Measurements from ENCODE around the gene CELSR2.
"Not testable (repeated sequence)": the region's sequence is repeated elsewhere in the genome, so short reads cannot be mapped to it uniquely, and the experiment has no call there.

CELSR2 gene

DNA sequence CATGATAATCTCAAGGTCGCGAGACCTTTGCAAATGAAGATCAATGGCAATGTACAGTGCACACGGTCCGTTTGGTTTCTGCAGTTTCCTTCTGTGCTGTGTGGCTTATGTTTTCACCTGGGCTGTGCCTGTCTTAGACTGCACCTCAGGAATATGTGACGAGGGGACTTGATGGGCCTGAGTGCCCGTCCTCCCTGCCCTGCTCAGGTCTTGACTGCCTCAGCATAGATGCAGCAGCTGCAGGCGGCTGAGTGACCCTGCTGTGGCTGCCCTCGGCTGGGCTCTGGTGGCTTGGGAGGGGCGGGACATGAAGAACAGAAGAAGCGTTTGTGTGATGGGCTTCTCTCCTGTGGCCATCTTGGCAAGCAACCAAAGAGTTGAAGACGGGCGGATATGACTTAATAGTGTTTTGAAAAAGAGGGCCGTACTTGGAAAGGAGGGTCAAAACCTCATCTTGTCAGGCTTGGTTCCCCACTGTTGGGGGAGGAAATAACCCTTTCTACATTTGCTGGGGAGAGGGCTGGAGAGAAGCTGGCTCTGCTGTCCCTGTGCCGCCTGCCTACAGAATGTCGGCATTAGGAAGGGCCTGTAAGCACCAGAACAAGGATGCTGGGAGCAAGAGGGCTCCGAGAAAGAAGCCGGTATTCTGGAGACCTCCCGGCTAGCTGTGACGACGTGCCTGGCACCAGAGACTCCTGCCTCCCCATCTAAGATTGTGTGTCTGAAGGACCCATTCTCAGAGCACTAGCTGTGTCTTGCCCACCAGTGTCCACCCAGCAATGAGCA is 50.4 kb downstream of the CELSR2 start:
- DNase-seq (ENCODE audit: low read depth, low spot score): no peak
- peak overlapping the region; percentile 58 for H3K27ac ChIP-seq

- no peak for DNase-seq (ENCODE audit: low read depth, low spot score)
- H3K27ac ChIP-seq: no peak overlapping the region
These were observed 51.4 kb downstream of the CELSR2 start for GRCh38 chr1:109300650-109301151.

GRCh38 chr1:109301874-109302273 is 52.5 kb downstream of the CELSR2 start:
- no peak overlapping the region for H3K27ac ChIP-seq
- DNase-seq (ENCODE audit: low read depth, low spot score): no peak

DNA sequence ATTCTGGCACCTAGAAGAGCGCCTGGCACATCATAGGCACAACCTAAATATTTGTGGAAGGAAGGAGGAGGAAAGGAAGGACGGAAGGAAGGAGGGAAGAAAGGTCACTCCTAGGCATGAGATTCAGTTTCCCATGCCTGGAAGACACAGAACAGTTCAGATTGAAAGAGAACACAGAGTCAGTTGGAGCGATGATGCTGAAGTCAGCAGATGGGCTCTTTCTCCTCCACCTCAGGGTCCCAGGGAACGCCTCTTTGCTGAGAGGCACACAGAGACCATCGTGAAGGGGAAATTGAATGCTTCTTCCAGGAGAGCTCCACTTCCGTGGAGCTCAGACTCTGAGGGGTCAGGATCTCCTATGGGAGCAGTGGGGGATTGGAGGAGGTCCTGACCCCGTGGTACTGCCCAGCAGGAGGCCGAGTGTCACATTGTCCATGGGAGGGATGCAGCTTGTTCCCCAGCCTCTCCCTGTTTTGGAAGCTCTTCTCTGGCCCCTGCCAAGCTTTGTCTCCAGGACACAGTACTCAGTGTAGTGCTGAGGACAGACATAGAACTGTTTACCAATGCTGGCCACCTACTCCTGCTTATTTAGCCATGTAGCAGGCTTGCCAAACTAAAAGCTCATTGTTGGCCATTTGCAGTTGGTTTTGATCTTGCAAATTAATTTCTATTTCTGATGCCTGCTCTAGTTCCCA is 55.0 kb downstream of the CELSR2 start:
- H3K27ac ChIP-seq: no peak overlapping the region
- no peak for DNase-seq (ENCODE audit: low read depth, low spot score)

DNA sequence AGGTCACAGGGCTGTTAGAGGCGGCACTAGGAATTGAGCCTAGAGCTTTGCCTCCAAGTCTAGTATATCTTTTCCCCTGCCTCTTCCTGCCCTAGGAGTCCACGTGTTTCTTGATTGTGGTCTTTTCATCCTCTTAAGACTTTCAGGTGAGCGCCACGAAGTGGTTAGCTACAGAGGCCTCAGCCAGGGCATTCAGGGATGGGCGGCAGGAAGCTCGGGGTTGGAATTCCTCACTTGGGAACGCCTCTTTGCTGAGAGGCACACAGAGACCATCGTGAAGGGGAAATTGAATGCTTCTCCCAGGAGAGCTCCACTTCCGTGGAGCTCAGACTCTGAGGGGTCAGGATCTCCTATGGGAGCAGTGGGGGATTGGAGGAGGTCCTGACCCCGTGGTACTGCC is 56.7 kb downstream of the CELSR2 start:
- not testable (repeated sequence) for H3K27ac ChIP-seq; DNase-seq (ENCODE audit: low read depth, low spot score)

DNA sequence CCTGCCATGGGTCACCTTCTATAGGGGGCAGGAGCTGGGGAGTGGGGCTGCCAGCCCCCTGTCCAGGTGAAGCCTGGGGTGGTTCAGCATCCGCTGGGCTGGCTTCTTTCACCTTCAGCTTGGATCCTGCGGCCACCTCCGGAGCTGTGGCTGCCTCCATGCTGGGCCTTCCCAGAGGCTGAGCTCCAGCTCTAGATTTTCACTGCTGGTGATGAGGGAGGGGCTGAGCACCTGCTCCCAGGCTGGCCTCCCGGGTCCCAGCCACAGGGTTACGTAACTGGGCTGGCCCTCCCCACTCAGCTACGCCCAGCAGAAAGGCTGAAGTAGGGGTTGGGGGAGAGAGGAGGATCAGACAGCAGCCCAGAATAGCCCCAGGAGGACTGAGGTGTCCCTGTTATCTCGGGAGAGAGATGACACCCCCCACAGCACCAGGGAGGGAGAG is 57.5 kb downstream of the CELSR2 start, which contains the start of gene MYBPHL:
TSS of gene MYBPHL (minus strand) at position 180 of the 442 bp plus-strand sequence. CDS start at position 160, 20 bp downstream.
- no peak for DNase-seq (ENCODE audit: low read depth, low spot score)
- H3K27ac ChIP-seq: no peak within 1 kb of the TSS

GRCh38 chr1:109307274-109308021 is 58.1 kb downstream of the CELSR2 start:
- DNase-seq (ENCODE audit: low read depth, low spot score): no peak
- H3K27ac ChIP-seq: no peak overlapping the region

DNA sequence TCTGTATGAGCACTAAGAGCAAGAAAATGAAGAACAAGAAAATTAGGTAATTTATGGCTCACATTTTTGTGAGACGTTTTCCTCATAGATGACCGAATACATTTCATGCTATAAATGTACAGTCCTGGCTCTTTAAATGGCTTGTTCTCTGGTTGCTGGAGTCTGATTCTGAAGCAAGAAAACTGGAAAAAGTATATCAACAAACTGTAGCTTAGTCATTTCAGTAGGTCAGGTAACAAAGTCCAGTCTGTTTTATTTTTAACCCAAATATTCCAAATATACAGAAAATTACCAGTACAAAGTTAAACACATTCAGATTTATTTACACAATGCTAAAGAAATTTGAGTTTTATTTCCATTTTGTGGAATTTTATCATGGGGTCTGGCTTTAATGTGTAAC is 60.0 kb downstream of the CELSR2 start:
- DNase-seq (ENCODE audit: low read depth, low spot score): no peak
- no peak overlapping the region for H3K27ac ChIP-seq

DNA sequence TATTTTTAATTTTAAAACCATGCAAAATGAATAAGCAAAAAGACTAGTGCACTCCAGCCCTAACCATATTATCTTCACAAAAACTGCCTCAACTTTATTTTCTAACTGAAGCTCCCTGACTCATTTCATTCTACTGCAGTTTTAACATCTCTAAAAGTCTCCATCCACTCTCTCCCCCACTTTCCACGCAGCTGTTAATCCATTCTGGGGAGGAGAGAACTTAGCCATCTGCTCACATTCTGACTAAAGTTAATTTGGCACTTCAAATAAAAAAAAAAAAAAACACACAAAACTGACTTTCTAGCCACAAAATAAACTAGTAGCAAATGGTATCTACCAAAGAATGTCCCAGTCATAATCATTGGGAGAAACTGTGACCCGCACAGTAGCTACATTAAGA is 62.9 kb downstream of the CELSR2 start:
- DNase-seq (ENCODE audit: low read depth, low spot score): no peak
- H3K27ac ChIP-seq: no peak overlapping the region

GRCh38 chr1:109312978-109313775 is 63.8 kb downstream of the CELSR2 start:
- no peak for DNase-seq (ENCODE audit: low read depth, low spot score)
- no peak overlapping the region for H3K27ac ChIP-seq

- no peak for DNase-seq (ENCODE audit: low read depth, low spot score)
- H3K27ac ChIP-seq: no peak overlapping the region
These were observed 65.5 kb downstream of the CELSR2 start for GRCh38 chr1:109314795-109315194.

DNA sequence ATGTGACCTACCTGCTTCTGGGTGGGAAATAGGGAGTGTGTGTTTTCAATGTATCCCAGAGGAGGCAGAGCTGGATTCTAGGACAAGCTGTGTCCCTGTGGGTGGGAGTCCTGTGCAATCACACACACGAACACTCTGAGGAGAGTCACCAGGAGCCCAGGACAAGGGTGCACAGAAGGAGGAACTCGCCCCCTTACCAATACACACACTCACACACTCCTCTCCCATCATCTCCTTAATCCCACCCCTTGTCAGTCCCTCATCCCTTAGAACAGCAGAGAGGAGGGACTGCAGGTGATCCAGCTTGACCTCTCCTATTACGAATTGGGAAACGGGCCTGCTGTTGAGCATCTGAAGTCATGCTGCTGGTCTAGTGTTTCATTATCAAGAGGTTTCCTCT is 65.9 kb downstream of the CELSR2 start:
- no peak overlapping the region for H3K27ac ChIP-seq
- DNase-seq (ENCODE audit: low read depth, low spot score): no peak

DNA sequence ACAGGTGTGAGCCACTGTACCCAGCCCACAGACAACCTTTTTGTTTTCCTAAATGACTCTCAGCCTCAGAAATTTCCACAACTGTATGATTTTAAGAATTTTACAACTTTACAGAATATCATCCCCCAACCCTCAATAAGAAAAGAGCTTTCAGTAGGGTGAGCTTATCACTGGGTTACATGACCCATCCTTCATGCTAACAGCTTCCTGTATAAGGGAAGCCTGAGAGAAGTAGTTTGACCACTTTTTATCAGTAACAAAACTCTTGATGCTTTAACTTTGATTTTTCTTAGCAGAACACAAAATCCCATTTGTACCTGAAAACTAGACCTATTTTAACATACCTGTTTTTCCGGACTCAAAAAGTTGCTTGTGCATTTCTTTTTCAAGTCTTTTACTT is 67.2 kb downstream of the CELSR2 start:
- DNase-seq (ENCODE audit: low read depth, low spot score): no peak
- no peak overlapping the region for H3K27ac ChIP-seq

DNA sequence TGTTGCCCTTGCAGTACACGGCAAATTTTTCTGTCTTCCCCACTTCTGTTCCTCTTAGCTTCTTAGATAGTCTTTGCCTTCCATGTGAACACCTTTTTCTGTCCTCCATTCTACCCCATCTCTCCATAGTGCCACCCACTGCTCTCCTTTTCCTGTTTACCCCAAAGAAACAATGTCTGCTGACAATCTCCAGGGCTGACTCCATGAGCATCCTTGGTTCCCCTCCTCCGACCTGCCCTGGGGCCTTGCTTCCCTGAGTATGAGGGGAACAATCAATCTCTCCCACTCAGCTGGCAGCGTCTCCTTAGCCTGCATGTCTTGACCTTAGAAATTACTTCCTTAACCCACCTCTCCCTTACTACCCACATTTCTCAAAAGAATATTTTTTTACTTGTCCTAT is 69.8 kb downstream of the CELSR2 start:
- H3K27ac ChIP-seq: no peak overlapping the region
- no peak for DNase-seq (ENCODE audit: low read depth, low spot score)

- H3K27ac ChIP-seq: no peak overlapping the region
- no peak for DNase-seq (ENCODE audit: low read depth, low spot score)
These were observed 73.6 kb downstream of the CELSR2 start for GRCh38 chr1:109322974-109323373.
